ENCODE results near the gene ASPM. TPM values are rescaled to one million over a fixed set of nuclear protein-coding genes. Genes with fewer than 3 reads are reported as not detected.

The ASPM gene, protein sequence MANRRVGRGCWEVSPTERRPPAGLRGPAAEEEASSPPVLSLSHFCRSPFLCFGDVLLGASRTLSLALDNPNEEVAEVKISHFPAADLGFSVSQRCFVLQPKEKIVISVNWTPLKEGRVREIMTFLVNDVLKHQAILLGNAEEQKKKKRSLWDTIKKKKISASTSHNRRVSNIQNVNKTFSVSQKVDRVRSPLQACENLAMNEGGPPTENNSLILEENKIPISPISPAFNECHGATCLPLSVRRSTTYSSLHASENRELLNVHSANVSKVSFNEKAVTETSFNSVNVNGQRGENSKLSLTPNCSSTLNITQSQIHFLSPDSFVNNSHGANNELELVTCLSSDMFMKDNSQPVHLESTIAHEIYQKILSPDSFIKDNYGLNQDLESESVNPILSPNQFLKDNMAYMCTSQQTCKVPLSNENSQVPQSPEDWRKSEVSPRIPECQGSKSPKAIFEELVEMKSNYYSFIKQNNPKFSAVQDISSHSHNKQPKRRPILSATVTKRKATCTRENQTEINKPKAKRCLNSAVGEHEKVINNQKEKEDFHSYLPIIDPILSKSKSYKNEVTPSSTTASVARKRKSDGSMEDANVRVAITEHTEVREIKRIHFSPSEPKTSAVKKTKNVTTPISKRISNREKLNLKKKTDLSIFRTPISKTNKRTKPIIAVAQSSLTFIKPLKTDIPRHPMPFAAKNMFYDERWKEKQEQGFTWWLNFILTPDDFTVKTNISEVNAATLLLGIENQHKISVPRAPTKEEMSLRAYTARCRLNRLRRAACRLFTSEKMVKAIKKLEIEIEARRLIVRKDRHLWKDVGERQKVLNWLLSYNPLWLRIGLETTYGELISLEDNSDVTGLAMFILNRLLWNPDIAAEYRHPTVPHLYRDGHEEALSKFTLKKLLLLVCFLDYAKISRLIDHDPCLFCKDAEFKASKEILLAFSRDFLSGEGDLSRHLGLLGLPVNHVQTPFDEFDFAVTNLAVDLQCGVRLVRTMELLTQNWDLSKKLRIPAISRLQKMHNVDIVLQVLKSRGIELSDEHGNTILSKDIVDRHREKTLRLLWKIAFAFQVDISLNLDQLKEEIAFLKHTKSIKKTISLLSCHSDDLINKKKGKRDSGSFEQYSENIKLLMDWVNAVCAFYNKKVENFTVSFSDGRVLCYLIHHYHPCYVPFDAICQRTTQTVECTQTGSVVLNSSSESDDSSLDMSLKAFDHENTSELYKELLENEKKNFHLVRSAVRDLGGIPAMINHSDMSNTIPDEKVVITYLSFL (N-terminal part only)
- total RNA-seq = 10 to 100 TPM; 59.0 to 61.5 TPM

- Mint-ChIP-seq H3K27me3 (no peaks in the 10 kb centered on the region), H3K36me3 (ENCODE audit: low read depth) (peaks cover 13% of the 10 kb centered on the region), H3K4me3 (peak within 1 kb of the TSS; percentile 80), H3K4me1 (peaks cover 5% of the 10 kb centered on the region), H3K9me3 (no peaks in the 10 kb centered on the region), H3K27ac (peak within 1 kb of the TSS; percentile 83)
- peak; percentile 98 for ATAC-seq (replicated peaks)
Measured at GRCh38 chr1:197146101-197147095, at the start of gene ASPM. Gene ASPM, minus strand, starts transcription at chr1:197146669. Its CDS starts 232 bp downstream, at chr1:197146437.

GRCh38 chr1:197195100-197195499, 48.6 kb upstream of the ASPM start:
- Mint-ChIP-seq H3K27ac (peak overlapping the region; percentile 54), H3K36me3 (ENCODE audit: low read depth) (peaks cover 28% of the 10 kb centered on the region), H3K27me3 (no peaks in the 10 kb centered on the region), H3K9me3 (no peaks in the 10 kb centered on the region), H3K4me3 (no peak overlapping the region), H3K4me1 (peaks cover 45% of the 10 kb centered on the region)
- ATAC-seq (replicated peaks) = no peak

- ATAC-seq (replicated peaks) = no peak
- Mint-ChIP-seq H3K27ac (no peak overlapping the region), H3K27me3 (no peaks in the 10 kb centered on the region), H3K4me1 (no peaks in the 10 kb centered on the region), H3K4me3 (no peak overlapping the region), H3K9me3 (no peaks in the 10 kb centered on the region), H3K36me3 (ENCODE audit: low read depth) (peaks cover 84% of the 10 kb centered on the region)
Measured at GRCh38 chr1:197184190-197184589, 37.7 kb upstream of the ASPM start.

- Mint-ChIP-seq H3K36me3 (ENCODE audit: low read depth) (peaks cover 84% of the 10 kb centered on the region), H3K4me1 (no peaks in the 10 kb centered on the region), H3K27me3 (no peaks in the 10 kb centered on the region), H3K9me3 (no peaks in the 10 kb centered on the region), H3K4me3 (no peak overlapping the region), H3K27ac (no peak overlapping the region)
- no peak for ATAC-seq (replicated peaks)
Measured at GRCh38 chr1:197183195-197183748, 36.8 kb upstream of the ASPM start.

DNA sequence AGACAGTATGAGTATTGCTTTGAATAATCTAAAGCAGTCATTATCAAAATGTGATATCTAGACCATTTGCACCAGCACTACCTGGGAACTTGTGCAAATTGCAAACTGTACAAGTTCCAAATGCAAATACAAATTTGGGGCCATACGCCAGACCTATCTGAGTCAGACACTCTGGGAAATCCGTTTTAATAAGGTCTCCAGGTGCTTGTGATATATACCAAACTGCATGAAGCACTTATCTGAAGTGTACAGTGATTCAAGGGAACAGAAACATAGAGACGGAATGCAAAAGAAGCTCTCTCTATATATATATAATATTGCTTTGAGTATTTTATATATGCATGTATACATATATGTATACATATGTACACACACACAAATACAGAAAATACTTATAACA, 36.2 kb upstream of the ASPM start:
- peaks cover 78% of the 10 kb centered on the region for H3K36me3 Mint-ChIP-seq (ENCODE audit: low read depth)
- H3K27ac Mint-ChIP-seq = no peak overlapping the region
- H3K4me3 Mint-ChIP-seq = no peak overlapping the region
- no peaks in the 10 kb centered on the region for H3K9me3 Mint-ChIP-seq
- H3K27me3 Mint-ChIP-seq = no peaks in the 10 kb centered on the region
- no peaks in the 10 kb centered on the region for H3K4me1 Mint-ChIP-seq
- no peak for ATAC-seq (replicated peaks)

DNA sequence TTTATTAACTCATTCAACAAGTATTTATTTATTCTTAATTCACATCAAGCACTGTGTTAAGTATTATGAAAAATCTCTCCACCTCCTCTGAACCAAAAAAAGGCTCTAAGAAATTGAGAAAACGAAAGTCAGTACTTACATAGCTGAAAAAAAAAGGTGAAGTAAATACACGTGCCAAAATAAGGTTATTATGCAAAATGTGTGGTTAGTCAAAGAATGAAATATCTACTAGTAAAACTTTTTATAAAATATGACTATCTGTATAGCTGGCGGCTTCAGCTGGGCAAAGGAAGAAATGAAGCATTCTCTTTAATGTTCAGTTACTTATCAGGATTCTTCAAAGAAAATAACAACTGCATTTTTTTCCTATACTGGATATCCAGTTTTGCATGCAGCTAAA, 35.5 kb upstream of the ASPM start:
- Mint-ChIP-seq H3K9me3 (no peaks in the 10 kb centered on the region), H3K36me3 (ENCODE audit: low read depth) (peaks cover 78% of the 10 kb centered on the region), H3K4me1 (no peaks in the 10 kb centered on the region), H3K4me3 (no peak overlapping the region), H3K27me3 (no peaks in the 10 kb centered on the region), H3K27ac (no peak overlapping the region)
- ATAC-seq (replicated peaks) = no peak

DNA sequence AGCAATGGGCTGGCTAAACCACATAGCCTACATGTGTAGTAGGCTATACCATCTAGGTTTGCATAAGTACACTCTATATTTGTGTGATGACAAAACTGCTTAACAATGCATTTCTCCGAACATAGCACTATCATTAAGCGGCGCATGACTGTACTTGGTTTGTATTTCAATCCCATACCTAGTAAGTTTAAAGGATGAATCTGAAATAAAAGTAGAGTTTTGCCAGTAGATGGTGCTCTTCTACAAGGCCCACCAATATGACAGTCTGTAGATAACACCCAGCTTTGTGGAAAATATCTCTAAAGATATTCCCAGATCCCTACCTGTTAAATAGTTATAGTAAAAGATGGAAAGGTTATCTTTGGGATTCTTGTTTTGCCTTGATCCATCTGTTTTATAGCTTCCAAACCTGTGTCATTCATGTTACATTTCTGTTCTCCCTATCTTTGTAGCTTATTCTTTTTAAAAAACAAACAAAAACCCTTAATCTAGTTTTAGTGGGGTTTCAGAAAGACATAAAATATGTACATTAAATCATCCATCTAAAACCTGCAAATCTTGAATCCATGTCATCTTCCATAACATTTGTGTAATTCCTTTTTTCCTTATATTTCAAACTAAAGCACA, 33.9 kb upstream of the ASPM start:
- H3K27ac Mint-ChIP-seq = no peak overlapping the region
- H3K4me1 Mint-ChIP-seq = no peaks in the 10 kb centered on the region
- peak; percentile 42 for ATAC-seq (replicated peaks)
- H3K4me3 Mint-ChIP-seq = no peak overlapping the region
- H3K9me3 Mint-ChIP-seq = no peaks in the 10 kb centered on the region
- no peaks in the 10 kb centered on the region for H3K27me3 Mint-ChIP-seq
- peaks cover 78% of the 10 kb centered on the region for H3K36me3 Mint-ChIP-seq (ENCODE audit: low read depth)

DNA sequence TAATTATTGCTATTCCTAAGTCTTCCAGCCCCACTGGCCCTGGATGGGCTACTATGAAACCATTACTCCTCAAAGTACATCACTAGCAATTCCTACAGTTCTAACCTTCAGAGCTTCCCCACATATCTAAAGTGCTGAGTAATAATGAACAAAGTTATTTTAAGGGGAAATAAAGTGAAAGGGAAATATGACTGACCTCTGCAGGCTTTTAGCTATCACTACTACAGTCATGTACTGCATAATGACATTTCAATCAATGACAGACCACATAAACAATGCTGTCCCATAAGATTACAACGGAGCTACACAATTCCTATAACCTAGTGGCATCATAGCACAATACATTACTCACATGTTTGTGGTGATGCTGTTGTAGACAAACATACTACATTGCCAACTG, 32.5 kb upstream of the ASPM start:
- Mint-ChIP-seq H3K27me3 (no peaks in the 10 kb centered on the region), H3K36me3 (ENCODE audit: low read depth) (peaks cover 82% of the 10 kb centered on the region), H3K27ac (no peak overlapping the region), H3K4me3 (no peak overlapping the region), H3K4me1 (no peaks in the 10 kb centered on the region), H3K9me3 (no peaks in the 10 kb centered on the region)
- no peak for ATAC-seq (replicated peaks)

- no peak overlapping the region for H3K27ac Mint-ChIP-seq
- peaks cover 89% of the 10 kb centered on the region for H3K36me3 Mint-ChIP-seq (ENCODE audit: low read depth)
- no peaks in the 10 kb centered on the region for H3K9me3 Mint-ChIP-seq
- H3K4me3 Mint-ChIP-seq = no peak overlapping the region
- H3K4me1 Mint-ChIP-seq = no peaks in the 10 kb centered on the region
- no peak for ATAC-seq (replicated peaks)
- H3K27me3 Mint-ChIP-seq = no peaks in the 10 kb centered on the region
Measured at GRCh38 chr1:197174818-197175217, 28.3 kb upstream of the ASPM start.

GRCh38 chr1:197173571-197174507, 27.4 kb upstream of the ASPM start:
- Mint-ChIP-seq H3K27me3 (no peaks in the 10 kb centered on the region), H3K36me3 (ENCODE audit: low read depth) (peaks cover 89% of the 10 kb centered on the region), H3K27ac (no peak overlapping the region), H3K9me3 (no peaks in the 10 kb centered on the region), H3K4me3 (no peak overlapping the region), H3K4me1 (no peaks in the 10 kb centered on the region)
- ATAC-seq (replicated peaks) = no peak

DNA sequence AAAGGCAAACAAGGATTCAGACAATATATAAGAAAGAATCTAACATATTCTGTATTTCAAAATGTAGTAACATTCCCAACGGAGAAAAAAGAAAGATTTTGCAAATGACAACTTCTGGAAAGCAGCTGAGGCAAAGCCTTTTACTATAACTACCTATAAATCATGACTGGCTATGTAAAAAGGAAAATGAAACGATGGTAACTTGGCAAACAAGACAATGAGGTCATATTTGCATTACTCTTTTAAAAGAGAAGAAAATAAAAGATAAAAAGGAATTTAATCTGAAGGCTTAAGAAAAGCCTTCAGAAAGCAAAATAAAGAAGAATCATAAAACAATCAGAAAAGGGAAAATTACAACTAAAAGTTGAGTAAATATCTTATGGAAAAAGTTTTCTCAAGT, 25.1 kb upstream of the ASPM start:
- Mint-ChIP-seq H3K36me3 (ENCODE audit: low read depth) (peaks cover 93% of the 10 kb centered on the region), H3K4me3 (no peak overlapping the region), H3K4me1 (no peaks in the 10 kb centered on the region), H3K27me3 (no peaks in the 10 kb centered on the region), H3K27ac (no peak overlapping the region), H3K9me3 (no peaks in the 10 kb centered on the region)
- ATAC-seq (replicated peaks) = no peak

GRCh38 chr1:197170538-197170937, 24.1 kb upstream of the ASPM start:
- no peak overlapping the region for H3K27ac Mint-ChIP-seq

More at GRCh38 chr1:197170538-197170937, 24.1 kb upstream of the ASPM start:
- Mint-ChIP-seq H3K27me3 (no peaks in the 10 kb centered on the region), H3K36me3 (ENCODE audit: low read depth) (peaks cover 88% of the 10 kb centered on the region), H3K4me3 (no peak overlapping the region), H3K4me1 (no peaks in the 10 kb centered on the region), H3K9me3 (no peaks in the 10 kb centered on the region)
- ATAC-seq (replicated peaks) = no peak

All from activated T-helper 17 cell treated with anti-CD3 and anti-CD28 coated beads, Interleukin-2, amount 50 U/mL, for 72 hours (primary cell).